MM.1S (cell line): Measurements from ENCODE around the gene ZNF575.

Experiments
- DNase-seq: peaks from one replicate; pipeline ENCODE4 v3.0.0-alpha.2; 2015
- H2AFZ ChIP-seq: fragments of 300-600 bp; sonication (generic); 2 replicates; pipeline ENCODE4 v1.6.0; 2016; ENCODE audit warnings: antibody characterized with exemption, low read length
- H3F3A ChIP-seq: fragments of 300-600 bp; sonication (generic); 2 replicates; pipeline ENCODE4 v1.6.1; 2016; ENCODE audit warnings: mild to moderate bottlenecking, antibody characterized with exemption, low read length, moderate library complexity, mixed read lengths; ENCODE audit not compliant: insufficient read depth
- H3K27ac ChIP-seq: fragments of 300-600 bp; sonication (generic); 2 replicates; pipeline ENCODE4 v1.5.1; 2016; ENCODE audit warnings: mild to moderate bottlenecking, low read length
- H3K27me3 ChIP-seq: fragments of 300-600 bp; sonication (generic); replicated peaks from 2 replicates; pipeline ENCODE4 v1.6.0; 2016; ENCODE audit warnings: low read length; ENCODE audit not compliant: insufficient read depth
- H3K36me3 ChIP-seq: fragments of 300-600 bp; sonication (generic); replicated peaks from 2 replicates; pipeline ENCODE4 v1.6.1; 2016; ENCODE audit warnings: mild to moderate bottlenecking, low read length, mixed read lengths; ENCODE audit not compliant: insufficient read depth
- H3K4me1 ChIP-seq: fragments of 300-600 bp; sonication (generic); 2 replicates; pipeline ENCODE4 v1.6.1; 2016; ENCODE audit warnings: low read length, mixed read lengths
- H3K4me2 ChIP-seq: fragments of 300-600 bp; sonication (generic); 2 replicates; pipeline ENCODE4 v1.6.0; 2016; ENCODE audit warnings: low read depth, low read length
- H3K4me3 ChIP-seq: fragments of 300-600 bp; sonication (generic); 2 replicates; pipeline ENCODE4 v1.5.1; 2016; ENCODE audit warnings: low read length, mixed read lengths
- H3K79me2 ChIP-seq: fragments of 300-600 bp; sonication (generic); 2 replicates; pipeline ENCODE4 v1.6.1; 2016; ENCODE audit warnings: mixed run types, low read length, mixed read lengths
- H3K9ac ChIP-seq: fragments of 300-600 bp; sonication (generic); 2 replicates; pipeline ENCODE4 v1.6.1; 2016; ENCODE audit warnings: low read length, mixed read lengths
- H3K9me2 ChIP-seq: fragments of 300-600 bp; sonication (generic); replicated peaks from 2 replicates; pipeline ENCODE4 v1.6.1; 2016; ENCODE audit warnings: mild to moderate bottlenecking, low read length, mixed read lengths; ENCODE audit not compliant: insufficient read depth
- H3K9me3 ChIP-seq: fragments of 300-600 bp; sonication (generic); replicated peaks from 2 replicates; pipeline ENCODE4 v1.6.1; 2016; ENCODE audit warnings: mild to moderate bottlenecking, low read length, mixed read lengths; ENCODE audit not compliant: insufficient read depth
- H4K20me1 ChIP-seq: fragments of 300-600 bp; sonication (generic); 2 replicates; pipeline ENCODE4 v1.6.1; 2016; ENCODE audit warnings: mild to moderate bottlenecking, low read length, moderate library complexity, mixed read lengths; ENCODE audit not compliant: insufficient read depth
- CTCF ChIP-seq: fragments of 300-600 bp; sonication (generic); IDR thresholded peaks from 2 replicates; pipeline ENCODE4 v1.5.1; 2016; ENCODE audit warnings: antibody characterized with exemption, low read length, mixed read lengths
- EZH2 ChIP-seq: fragments of 300-600 bp; sonication (generic); optimal IDR thresholded peaks from 2 replicates; pipeline ENCODE3; 2017; ENCODE audit warnings: low read depth, mild to moderate bottlenecking, antibody characterized with exemption, low read length, mixed read lengths
- EZH2phosphoT487 ChIP-seq: fragments of 300-600 bp; sonication (generic); IDR thresholded peaks from 2 replicates; pipeline ENCODE4 v1.6.1; 2018; ENCODE audit warnings: antibody characterized with exemption, low read length

Gene ZNF575

GRCh38 chr19:43525836-43526771 lies 6.9 kb upstream of the ZNF575 start:
- Histone ChIP-seq H2AFZ (peak overlapping the region; percentile 98), H4K20me1 (no peaks in the 10 kb centered on the region), H3K9me3 (no peaks in the 10 kb centered on the region), H3K4me3 (peak overlapping the region; percentile 98), H3F3A (peaks cover 14% of the 10 kb centered on the region), H3K27me3 (no peaks in the 10 kb centered on the region), H3K9ac (peak overlapping the region; percentile 68; the same call in 1 of the 2 replicates), H3K9me2 (no peaks in the 10 kb centered on the region), H3K36me3 (no peaks in the 10 kb centered on the region), H3K27ac (no peak overlapping the region), H3K79me2 (peaks cover 5% of the 10 kb centered on the region; the same call in 1 of the 2 replicates), H3K4me1 (peaks cover 12% of the 10 kb centered on the region), H3K4me2 (peak overlapping the region; percentile 98)
- TF ChIP-seq EZH2 = no peak
- no peak for TF ChIP-seq CTCF
- no peak for TF ChIP-seq EZH2phosphoT487
- DNase-seq = no peak

DNA sequence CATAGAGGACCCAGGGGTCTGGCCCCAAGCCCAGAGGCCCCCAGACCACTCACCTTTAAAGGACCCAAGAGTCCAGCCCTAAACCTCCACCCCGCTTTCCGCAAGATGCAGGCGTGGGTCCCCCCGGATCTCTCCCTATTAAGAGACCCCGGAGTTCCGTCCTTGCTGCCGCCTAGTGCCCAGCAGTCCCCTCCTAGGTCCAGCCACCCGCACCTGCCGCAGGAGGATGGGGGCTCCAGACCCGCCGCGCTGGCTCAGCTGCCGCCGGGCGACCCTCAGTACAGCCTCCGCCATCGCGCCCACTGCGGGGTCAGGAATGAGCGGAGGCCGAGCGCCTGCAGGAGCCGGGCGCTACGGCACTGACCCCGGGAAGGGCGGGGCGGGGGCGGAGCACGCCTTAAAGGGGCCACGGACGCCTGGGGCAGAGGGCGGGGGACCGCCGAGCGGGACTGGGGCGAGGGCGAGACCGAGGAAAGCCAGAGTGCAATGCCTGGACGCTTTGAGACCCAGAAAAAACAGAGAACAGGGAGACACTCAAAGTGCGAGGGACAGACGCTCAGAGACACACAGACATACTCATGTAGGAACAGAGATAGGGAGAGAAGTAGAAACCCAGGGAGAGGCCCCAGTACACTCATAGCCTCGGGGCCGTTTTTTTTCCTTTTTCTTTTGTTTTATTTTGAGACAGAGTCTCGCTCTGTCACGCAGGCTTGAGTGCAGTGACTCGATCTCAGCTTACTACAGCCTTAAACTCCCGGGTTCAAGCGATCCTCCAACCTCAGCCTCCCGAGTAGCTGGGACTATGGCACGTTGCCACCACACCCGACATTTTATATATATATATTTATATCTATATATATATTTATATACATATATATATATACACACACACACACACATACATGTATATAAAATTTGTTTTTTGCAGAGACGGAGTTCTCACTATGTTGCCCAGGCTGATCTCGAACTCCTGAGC lies 5.8 kb upstream of the ZNF575 start, which contains the start of gene ETHE1:
TSS of gene ETHE1 (minus strand) at position 318 of the 976 bp plus-strand sequence. CDS start at position 294, 24 bp downstream.
- peak; percentile 81 for DNase-seq
- H3K36me3 ChIP-seq = no peaks in the 10 kb centered on the region
- TF ChIP-seq CTCF (no peak), EZH2 (no peak), EZH2phosphoT487 (no peak)
- peaks cover 14% of the 10 kb centered on the region for H3F3A ChIP-seq
- peaks cover 12% of the 10 kb centered on the region for H3K4me1 ChIP-seq
- peak within 1 kb of the TSS; percentile 45; the same call in 1 of the 2 replicates for H3K27ac ChIP-seq
- H3K9me2 ChIP-seq = no peaks in the 10 kb centered on the region
- no peaks in the 10 kb centered on the region for H3K27me3 ChIP-seq
- peak within 1 kb of the TSS; percentile 68; the same call in 1 of the 2 replicates for H3K9ac ChIP-seq
- H4K20me1 ChIP-seq = no peaks in the 10 kb centered on the region
- peak within 1 kb of the TSS; percentile 98 for H2AFZ ChIP-seq
- H3K9me3 ChIP-seq = no peaks in the 10 kb centered on the region
- peak within 1 kb of the TSS; percentile 98 for H3K4me3 ChIP-seq
- H3K79me2 ChIP-seq = peaks cover 5% of the 10 kb centered on the region; the same call in 1 of the 2 replicates
- H3K4me2 ChIP-seq = peak within 1 kb of the TSS; percentile 98

DNA sequence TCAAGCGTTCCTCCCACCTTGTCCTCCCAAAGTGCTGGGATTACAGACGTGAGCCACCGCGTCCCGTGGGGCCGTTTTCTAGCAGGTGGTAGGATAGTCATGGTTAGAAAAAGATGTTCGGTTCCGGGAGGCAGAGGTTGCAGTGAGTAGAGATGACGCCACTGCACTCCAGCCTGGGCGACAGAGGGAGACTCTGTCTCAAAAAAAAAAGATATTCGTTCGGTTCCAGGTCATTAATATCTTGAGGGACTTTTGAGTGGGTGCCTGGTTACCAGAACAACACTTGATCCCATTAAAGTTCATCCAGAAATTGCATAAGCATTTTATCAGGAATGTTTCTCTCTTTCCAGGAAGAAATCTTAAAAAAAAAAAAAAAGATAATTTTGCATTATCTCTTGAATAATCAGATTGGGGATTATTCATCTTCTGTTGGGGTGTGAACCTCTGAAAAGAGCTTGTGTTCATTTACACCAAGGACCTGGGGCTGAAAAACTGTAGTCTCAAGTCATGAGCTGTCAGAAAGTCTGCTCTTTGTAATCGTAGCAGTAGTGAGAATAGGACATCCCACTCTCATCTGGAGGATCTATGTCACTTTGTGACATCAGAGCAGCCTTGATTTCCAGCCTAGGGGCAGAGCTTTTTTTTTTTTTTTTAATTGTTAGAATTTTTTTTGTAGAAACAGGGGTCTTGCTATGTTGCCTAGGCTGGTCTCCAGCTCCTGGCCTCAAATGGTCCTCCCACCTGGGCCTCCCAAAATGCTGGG lies 4.9 kb upstream of the ZNF575 start:
- H3K79me2 ChIP-seq = peaks cover 5% of the 10 kb centered on the region; the same call in 1 of the 2 replicates
- H4K20me1 ChIP-seq = no peaks in the 10 kb centered on the region
- H3K4me3 ChIP-seq = no peak overlapping the region
- H3K9me3 ChIP-seq = no peaks in the 10 kb centered on the region
- peaks cover 21% of the 10 kb centered on the region for H3F3A ChIP-seq
- H3K27ac ChIP-seq = no peak overlapping the region
- no peak overlapping the region for H3K9ac ChIP-seq
- TF ChIP-seq CTCF = no peak
- TF ChIP-seq EZH2phosphoT487 = no peak
- no peak for TF ChIP-seq EZH2
- H3K27me3 ChIP-seq = no peaks in the 10 kb centered on the region
- H3K4me1 ChIP-seq = peaks cover 12% of the 10 kb centered on the region
- DNase-seq = no peak
- H3K36me3 ChIP-seq = no peaks in the 10 kb centered on the region
- no peaks in the 10 kb centered on the region for H3K9me2 ChIP-seq
- H3K4me2 ChIP-seq = no peak overlapping the region
- no peak overlapping the region for H2AFZ ChIP-seq
